GM23338 (cell line): ENCODE results near the gene CNTNAP4. TPM values are rescaled to one million over a fixed set of nuclear protein-coding genes. Genes with fewer than 3 reads are reported as not detected.

ENCODE experiments used
- ATAC-seq: fragments of 200-7000 bp; cut with Tn5 transposase; 3 replicates; pipeline ENCODE4 v1.9.1; 2020
- DNase-seq: peaks from one replicate; pipeline ENCODE4 v3.0.0-alpha.2; 2015; ENCODE audit warnings: low spot score
- H2AFZ ChIP-seq: fragments of 200-600 bp; sonication (generic); 2 replicates; pipeline ENCODE4 v1.8.0; 2016; ENCODE audit warnings: antibody characterized with exemption, mild to moderate bottlenecking, moderate library complexity
- H3F3A ChIP-seq: fragments of 200-600 bp; sonication (generic); replicated peaks from 2 replicates; pipeline ENCODE4 v1.8.0; 2017; ENCODE audit warnings: antibody characterized with exemption, mixed run types, low read depth
- H3K27ac ChIP-seq: fragments of 200-600 bp; sonication (generic); 2 replicates; pipeline ENCODE4 v1.6.1; 2016; ENCODE audit warnings: low read depth
- H3K27me3 ChIP-seq: fragments of 200-600 bp; sonication (generic); 2 replicates; pipeline ENCODE4 v1.8.0; 2016; ENCODE audit warnings: mild to moderate bottlenecking, mixed run types, moderate library complexity; ENCODE audit not compliant: insufficient read depth
- H3K36me3 ChIP-seq: fragments of 200-600 bp; sonication (generic); 2 replicates; pipeline ENCODE4 v1.8.0; 2016; ENCODE audit warnings: mild to moderate bottlenecking; ENCODE audit not compliant: insufficient read depth
- H3K4me1 ChIP-seq: fragments of 200-600 bp; sonication (generic); 2 replicates; pipeline ENCODE4 v1.8.0; 2016; ENCODE audit warnings: mild to moderate bottlenecking, moderate library complexity; ENCODE audit not compliant: insufficient read depth
- H3K4me2 ChIP-seq: fragments of 200-600 bp; sonication (generic); 2 replicates; pipeline ENCODE4 v1.7.1; 2017; ENCODE audit warnings: mixed run types
- H3K4me3 ChIP-seq: fragments of 200-600 bp; sonication (generic); 2 replicates; pipeline ENCODE4 v1.6.1; 2016; ENCODE audit warnings: mixed run types
- H3K79me2 ChIP-seq: fragments of 200-600 bp; sonication (generic); replicated peaks from 2 replicates; pipeline ENCODE4 v1.8.0; 2017; ENCODE audit warnings: mild to moderate bottlenecking; ENCODE audit not compliant: insufficient read depth
- H3K9me2 ChIP-seq: fragments of 200-600 bp; sonication (generic); 2 replicates; pipeline ENCODE4 v1.8.0; 2017; ENCODE audit not compliant: insufficient read depth
- H4K20me1 ChIP-seq: fragments of 200-600 bp; sonication (generic); replicated peaks from 2 replicates; pipeline ENCODE4 v1.8.0; 2017; ENCODE audit warnings: mild to moderate bottlenecking; ENCODE audit not compliant: insufficient read depth
- H3K27ac Mint-ChIP-seq: 2 replicates; pipeline ENCODE4 v1.8.0; 2020; ENCODE audit warnings: inconsistent platforms, mild to moderate bottlenecking, moderate library complexity, mixed read lengths
- H3K27me3 Mint-ChIP-seq: 3 replicates; pipeline ENCODE4 v1.8.0; 2022; ENCODE audit warnings: low read depth, mild to moderate bottlenecking, moderate library complexity, mixed read lengths, inconsistent platforms; ENCODE audit not compliant: insufficient read depth, poor library complexity
- H3K36me3 Mint-ChIP-seq: 3 replicates; pipeline ENCODE4 v1.8.0; 2021; ENCODE audit warnings: low read depth, mild to moderate bottlenecking, inconsistent platforms, moderate library complexity, mixed read lengths
- H3K4me1 Mint-ChIP-seq: 3 replicates; pipeline ENCODE4 v1.8.0; 2020; ENCODE audit warnings: mild to moderate bottlenecking, inconsistent platforms, mixed read lengths
- H3K4me3 Mint-ChIP-seq: 3 replicates; pipeline ENCODE4 v1.8.0; 2021; ENCODE audit warnings: moderate library complexity, mild to moderate bottlenecking, inconsistent platforms, mixed read lengths
- H3K9me3 Mint-ChIP-seq: 3 replicates; pipeline ENCODE4 v1.8.0; 2020; ENCODE audit warnings: moderate library complexity, mild to moderate bottlenecking, inconsistent platforms, mixed read lengths
- CREB1 ChIP-seq: fragments of 250-450 bp; sonication (Bioruptor Pico); IDR thresholded peaks from 2 replicates; pipeline ENCODE4 v1.5.0; 2020; ENCODE audit warnings: low read depth, mild to moderate bottlenecking, moderate library complexity
- ETS1 ChIP-seq: IDR thresholded peaks from 2 replicates; pipeline ENCODE4 v1.6.1; 2016; ENCODE audit warnings: antibody characterized with exemption
- EZH2phosphoT487 ChIP-seq: fragments of 200-600 bp; sonication (generic); IDR thresholded peaks from one replicate; pipeline ENCODE4 v1.8.1; 2018; ENCODE audit warnings: antibody characterized with exemption; ENCODE audit not compliant: unreplicated experiment
- NANOG ChIP-seq: IDR thresholded peaks from 2 replicates; pipeline ENCODE4 v1.6.1; 2016; ENCODE audit warnings: antibody characterized with exemption, borderline replicate concordance
- ZNF114 ChIP-seq: fragments of 250-450 bp; sonication (Bioruptor Pico); IDR thresholded peaks from 2 replicates; pipeline ENCODE4 v1.5.0; 2020; ENCODE audit warnings: mild to moderate bottlenecking, moderate library complexity
- ZNF462 ChIP-seq: fragments of 250-450 bp; sonication (Bioruptor Pico); IDR thresholded peaks from 2 replicates; pipeline ENCODE4 v1.5.0; 2020; ENCODE audit warnings: mild to moderate bottlenecking, moderate library complexity
- polyA plus RNA-seq: library from polyadenylated mRNA; unstranded; fragments of >200 nt; fragmentation: Nextera tagmentation; extraction: Ambion mirVana; gene quantifications from 2 replicates; pipeline ENCODE4 v1.2.1, GENCODE V29; 2016
- total RNA-seq: library from RNA; depleted of rRNA; stranded (reverse); fragments of >200 nt; shearing (Covaris generic); gene quantifications from 2 replicates; pipeline ENCODE4 v1.2.3, GENCODE V29; 2014

CNTNAP4 gene
- total and polyA plus RNA-seq, 2 experiments from 2014 or later, result not detected

- peaks cover 6% of the 10 kb centered on the region; the same call in 2 of the 3 replicates for H3K4me1 Mint-ChIP-seq
- Histone ChIP-seq H3K4me3 (no peak overlapping the region), H3K4me1 (no peaks in the 10 kb centered on the region), H3K4me2 (no peak overlapping the region), H3K9me2 (0 out of 2 replicates have a peak, but pooled peaks cover 3% of the 10 kb centered on the region), H4K20me1 (no peaks in the 10 kb centered on the region), H3K27ac (no peak overlapping the region), H3K79me2 (no peaks in the 10 kb centered on the region), H2AFZ (no peak overlapping the region), H3F3A (no peaks in the 10 kb centered on the region), H3K27me3 (no peaks in the 10 kb centered on the region), H3K36me3 (no peaks in the 10 kb centered on the region)
- H3K27me3 Mint-ChIP-seq, result no peaks in the 10 kb centered on the region
- H3K36me3 Mint-ChIP-seq, result no peaks in the 10 kb centered on the region; the same call in 2 of the 3 replicates
- H3K9me3 Mint-ChIP-seq, result peaks cover 76% of the 10 kb centered on the region
- TF ChIP-seq CREB1 (CRISPR knock-in tag) (no peak), NANOG (no peak), ZNF462 (no peak), ETS1 (no peak), ZNF114 (CRISPR knock-in tag) (no peak), EZH2phosphoT487 (no peak)
- no peak for DNase-seq
- no peak overlapping the region for H3K27ac Mint-ChIP-seq
- no peak overlapping the region for H3K4me3 Mint-ChIP-seq
- no peak for ATAC-seq
These were observed 119.8 kb downstream of the CNTNAP4 start for GRCh38 chr16:76396977-76397376.
